HEK293 (cell line): ENCODE measurements around the gene SETD5.

Experiments used
- CTCF ChIA-PET: fragments of 350-600 bp; formaldehyde crosslinking; extraction: SDS; loops from one replicate; lab custom pipeline; 2021; ENCODE audit warnings: antibody characterized with exemption; lab: Yijun Ruan, JAX
- POLR2A ChIA-PET: fragments of 300-600 bp; formaldehyde crosslinking; extraction: SDS; loops from one replicate; lab custom pipeline; 2020; ENCODE audit warnings: antibody characterized with exemption, inconsistent platforms; lab: Yijun Ruan, JAX
- H3K27ac ChIP-seq: fragments of 200-500 bp; sonication (Bioruptor generic); 2 replicates; pipeline ENCODE4 v1.5.1; 2014; ENCODE audit warnings: low read depth, low read length, control low read depth, inconsistent platforms; ENCODE audit errors: extremely low read depth
- H3K36me3 ChIP-seq, 2 experiments: fragments of 200-500 bp in 1 of 2; sonication (Bioruptor generic) in 1 of 2; 1 replicate in 1 of 2; 2 replicates in 1 of 2; pipeline ENCODE4 v1.5.1; 2014 to 2017; ENCODE audit warnings: inconsistent platforms in 2 of 2, low read length in 2 of 2; ENCODE audit not compliant: control insufficient read depth in 2 of 2, insufficient read depth in 1 of 2
- H3K4me1 ChIP-seq: fragments of 200-500 bp; sonication (Bioruptor generic); 2 replicates; pipeline ENCODE4 v1.5.1; 2014; ENCODE audit warnings: mild to moderate bottlenecking, low read length, inconsistent platforms; ENCODE audit not compliant: control insufficient read depth, insufficient read depth
- H3K4me3 ChIP-seq: 2 replicates; pipeline ENCODE4 v1.5.1; 2011; ENCODE audit warnings: low read depth, mild to moderate bottlenecking, control low read depth, low read length, moderate library complexity
- H3K9me3 ChIP-seq: fragments of 200-500 bp; sonication (Bioruptor generic); 2 replicates; pipeline ENCODE4 v1.5.1; 2014; ENCODE audit warnings: low read depth, low read length, inconsistent platforms; ENCODE audit not compliant: control insufficient read depth, insufficient read depth
- GFI1B ChIP-seq: fragments of 450-650 bp; formaldehyde crosslinking; IDR thresholded peaks from 2 replicates; pipeline ENCODE4 v1.5.1; 2016; ENCODE audit warnings: missing biosample characterization, missing genetic modification characterization
- REPIN1 ChIP-seq: fragments of 450-650 bp; formaldehyde crosslinking; IDR thresholded peaks from 2 replicates; pipeline ENCODE4 v1.5.1; 2017; ENCODE audit warnings: missing biosample characterization, missing genetic modification characterization, low read depth
- SP7 ChIP-seq: fragments of 450-650 bp; formaldehyde crosslinking; IDR thresholded peaks from 2 replicates; pipeline ENCODE4 v1.5.1; 2016; ENCODE audit warnings: missing biosample characterization, missing genetic modification characterization
- ZBTB48 ChIP-seq: fragments of 450-650 bp; formaldehyde crosslinking; IDR thresholded peaks from 2 replicates; pipeline ENCODE4 v1.5.1; 2016; ENCODE audit warnings: missing biosample characterization, missing genetic modification characterization
- ZFP41 ChIP-seq: fragments of 450-650 bp; formaldehyde crosslinking; IDR thresholded peaks from 2 replicates; pipeline ENCODE4 v1.5.1; 2016; ENCODE audit warnings: missing biosample characterization, missing genetic modification characterization, borderline replicate concordance
- ZNF10 ChIP-seq: fragments of 450-650 bp; formaldehyde crosslinking; IDR thresholded peaks from 2 replicates; pipeline ENCODE4 v1.5.1; 2017; ENCODE audit warnings: missing biosample characterization, missing genetic modification characterization
- ZNF214 ChIP-seq: fragments of 450-650 bp; formaldehyde crosslinking; IDR thresholded peaks from 2 replicates; pipeline ENCODE4 v1.5.1; 2017; ENCODE audit warnings: missing biosample characterization, mild to moderate bottlenecking, missing genetic modification characterization, borderline replicate concordance
- ZNF311 ChIP-seq: fragments of 450-650 bp; formaldehyde crosslinking; IDR thresholded peaks from 2 replicates; pipeline ENCODE4 v1.5.1; 2017; ENCODE audit warnings: missing biosample characterization, missing genetic modification characterization, borderline replicate concordance
- ZNF394 ChIP-seq: fragments of 450-650 bp; formaldehyde crosslinking; IDR thresholded peaks from 2 replicates; pipeline ENCODE4 v1.5.1; 2016; ENCODE audit warnings: missing biosample characterization, missing genetic modification characterization, mild to moderate bottlenecking, moderate library complexity, borderline replicate concordance
- ZNF433 ChIP-seq: fragments of 450-650 bp; formaldehyde crosslinking; IDR thresholded peaks from 2 replicates; pipeline ENCODE4 v1.5.1; 2016; ENCODE audit warnings: missing biosample characterization, missing genetic modification characterization, low read depth
- ZNF473 ChIP-seq: fragments of 450-650 bp; formaldehyde crosslinking; IDR thresholded peaks from 2 replicates; pipeline ENCODE4 v1.5.1; 2017; ENCODE audit warnings: missing biosample characterization, missing genetic modification characterization
- ZNF548 ChIP-seq: fragments of 450-650 bp; formaldehyde crosslinking; IDR thresholded peaks from 2 replicates; pipeline ENCODE4 v1.5.1; 2016; ENCODE audit warnings: missing biosample characterization, missing genetic modification characterization
- ZNF561 ChIP-seq: fragments of 450-650 bp; IDR thresholded peaks from 2 replicates; pipeline ENCODE4 v1.5.1; 2018; ENCODE audit warnings: missing biosample characterization, missing genetic modification characterization, borderline replicate concordance
- ZNF571 ChIP-seq: fragments of 450-650 bp; formaldehyde crosslinking; IDR thresholded peaks from 2 replicates; pipeline ENCODE4 v1.5.0; 2017; ENCODE audit warnings: missing biosample characterization, missing genetic modification characterization
- ZNF610 ChIP-seq: fragments of 450-650 bp; formaldehyde crosslinking; IDR thresholded peaks from 2 replicates; pipeline ENCODE4 v1.5.1; 2016; ENCODE audit warnings: missing biosample characterization, missing genetic modification characterization, borderline replicate concordance
- ZNF624 ChIP-seq: fragments of 450-650 bp; formaldehyde crosslinking; IDR thresholded peaks from 2 replicates; pipeline ENCODE4 v1.5.1; 2017; ENCODE audit warnings: missing biosample characterization, missing genetic modification characterization
- ZNF626 ChIP-seq: fragments of 450-650 bp; sonication (Bioruptor Pico); formaldehyde crosslinking; IDR thresholded peaks from 2 replicates; pipeline ENCODE4 v1.5.1; 2018; ENCODE audit warnings: missing biosample characterization, missing genetic modification characterization, inconsistent platforms
- ZNF777 ChIP-seq: fragments of 450-650 bp; formaldehyde crosslinking; IDR thresholded peaks from 2 replicates; pipeline ENCODE4 v1.5.1; 2017; ENCODE audit warnings: missing biosample characterization, missing genetic modification characterization, borderline replicate concordance
- ZNF785 ChIP-seq: fragments of 450-650 bp; formaldehyde crosslinking; IDR thresholded peaks from 2 replicates; pipeline ENCODE4 v1.5.1; 2016; ENCODE audit warnings: missing biosample characterization, missing genetic modification characterization
- ZNF791 ChIP-seq: fragments of 450-650 bp; formaldehyde crosslinking; IDR thresholded peaks from 2 replicates; pipeline ENCODE4 v1.5.1; 2016; ENCODE audit warnings: missing biosample characterization, missing genetic modification characterization
- TF ChIP-seq, protein P1 (sequence below): fragments of 450-650 bp; formaldehyde crosslinking; IDR thresholded peaks from 2 replicates; pipeline ENCODE4 v1.5.1; 2016; ENCODE audit warnings: missing biosample characterization, missing genetic modification characterization
- TF ChIP-seq, protein P2 (sequence below): fragments of 450-650 bp; formaldehyde crosslinking; IDR thresholded peaks from 2 replicates; pipeline ENCODE4 v1.5.1; 2016; ENCODE audit warnings: missing biosample characterization, missing genetic modification characterization, low read depth
- TF ChIP-seq, protein P3 (sequence below): fragments of 450-650 bp; formaldehyde crosslinking; IDR thresholded peaks from 2 replicates; pipeline ENCODE4 v1.5.1; 2016; ENCODE audit warnings: missing biosample characterization, missing genetic modification characterization

SETD5 gene

DNA sequence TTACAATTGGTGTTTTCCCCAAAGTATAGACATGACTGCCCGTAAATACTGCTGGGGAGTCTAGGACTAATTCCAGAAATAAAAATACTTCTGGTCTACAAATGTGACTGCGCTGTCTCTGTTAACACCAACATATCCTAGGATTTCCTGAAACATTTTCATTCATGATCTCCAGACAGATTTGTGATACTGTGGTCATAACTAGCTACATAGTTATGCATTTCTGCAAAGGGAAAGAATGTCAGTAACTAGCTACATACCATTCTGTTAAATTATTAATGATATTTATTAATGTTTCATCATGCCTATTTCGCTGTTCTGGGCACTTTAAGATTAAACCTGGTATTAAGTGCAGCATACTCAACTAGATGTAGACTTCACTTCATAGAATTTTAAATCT, 33.3 kb downstream of the SETD5 start:
- no peak overlapping the region for H3K27ac ChIP-seq
- CTCF ChIA-PET: interaction anchor here (0.6 kb wide), 1 partner anchor 71 kb away, joined by 3 read pairs; no protein-coding TSS in a partner anchor
- POLR2A ChIA-PET: interaction anchor here (0.8 kb wide), 1 partner anchor 34 kb away, joined by 5 read pairs; no protein-coding TSS in a partner anchor
- H3K4me3 ChIP-seq: no peak overlapping the region
- peaks cover 88 to 96% of the 10 kb centered on the region in 2 experiments for H3K36me3 ChIP-seq
- no peaks in the 10 kb centered on the region for H3K4me1 ChIP-seq
- no peaks in the 10 kb centered on the region for H3K9me3 ChIP-seq
- TF ChIP-seq ZNF571 (tag by site-specific recombination): no peak
- TF ChIP-seq ZNF394 (tag by site-specific recombination): no peak
- TF ChIP-seq ZNF791 (tag by site-specific recombination): no peak
- TF ChIP-seq ZNF473 (tag by site-specific recombination): no peak
- TF ChIP-seq ZNF10: no peak
- TF ChIP-seq ZBTB48 (tag by site-specific recombination): no peak
- TF ChIP-seq ZNF561 (tag by site-specific recombination): no peak

DNA sequence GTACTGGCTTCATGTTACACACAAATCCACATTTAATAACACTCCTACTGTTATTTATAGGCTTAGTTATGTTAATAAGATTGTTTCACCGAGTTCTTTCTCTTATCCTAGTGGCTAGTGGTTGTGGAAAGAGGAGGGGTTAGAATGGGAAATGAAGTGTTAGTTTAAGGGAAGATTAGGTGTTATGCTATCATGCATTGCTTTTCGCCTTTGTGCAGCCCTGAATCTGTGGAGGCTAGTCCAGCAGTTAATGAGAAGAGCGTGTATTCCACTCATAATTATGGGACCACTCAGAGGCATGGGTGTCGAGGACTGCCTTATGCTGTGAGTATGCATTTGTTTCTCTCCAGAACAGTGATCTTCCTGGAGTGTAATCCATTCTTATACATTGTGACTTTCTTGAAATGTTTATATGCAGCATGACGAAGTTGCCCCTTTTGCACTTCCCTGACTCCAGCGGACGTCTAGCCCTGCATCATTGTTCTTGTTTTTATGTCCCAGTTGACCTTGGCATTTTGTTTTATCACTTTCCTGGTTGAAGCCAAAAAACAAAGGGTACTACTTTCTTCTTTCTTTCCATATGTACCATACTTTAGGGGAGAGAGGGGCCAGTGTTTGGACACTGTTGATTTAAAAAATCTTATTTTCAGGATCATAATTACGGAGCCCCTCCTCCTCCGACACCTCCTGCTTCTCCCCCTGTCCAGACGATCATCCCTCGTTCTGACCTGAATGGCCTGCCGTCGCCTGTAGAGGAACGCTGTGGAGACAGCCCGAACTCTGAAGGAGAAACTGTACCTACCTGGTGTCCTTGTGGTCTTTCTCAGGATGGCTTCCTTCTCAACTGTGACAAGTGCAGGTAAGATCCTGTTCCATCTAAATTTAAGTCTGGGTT, 36.5 kb downstream of the SETD5 start:
- CTCF ChIA-PET: interaction anchor here (0.9 kb wide), 2 partner anchors 11 to 82 kb away, joined by 3 to 4 read pairs; no protein-coding TSS in a partner anchor
- Histone ChIP-seq H3K4me1 (0 out of 2 replicates have a peak, but pooled peaks cover 3% of the 10 kb centered on the region), H3K4me3 (no peak overlapping the region), H3K27ac (no peak overlapping the region), H3K9me3 (no peaks in the 10 kb centered on the region), H3K36me3 (peaks cover 71 to 99% of the 10 kb centered on the region in 2 experiments)
- POLR2A ChIA-PET: no interaction called here
- TF ChIP-seq REPIN1 (tag by site-specific recombination): no peak
- no peak for TF ChIP-seq ZNF626 (tag by site-specific recombination)
- no peak for TF ChIP-seq ZNF777 (tag by site-specific recombination)
- no peak for TF ChIP-seq GFI1B (tag by site-specific recombination)
- TF ChIP-seq ZFP41: no peak
- TF ChIP-seq ZNF311: no peak
- no peak for TF ChIP-seq ZNF433 (tag by site-specific recombination)
- TF ChIP-seq SP7 (tag by site-specific recombination): no peak
- TF ChIP-seq, protein P1, sequence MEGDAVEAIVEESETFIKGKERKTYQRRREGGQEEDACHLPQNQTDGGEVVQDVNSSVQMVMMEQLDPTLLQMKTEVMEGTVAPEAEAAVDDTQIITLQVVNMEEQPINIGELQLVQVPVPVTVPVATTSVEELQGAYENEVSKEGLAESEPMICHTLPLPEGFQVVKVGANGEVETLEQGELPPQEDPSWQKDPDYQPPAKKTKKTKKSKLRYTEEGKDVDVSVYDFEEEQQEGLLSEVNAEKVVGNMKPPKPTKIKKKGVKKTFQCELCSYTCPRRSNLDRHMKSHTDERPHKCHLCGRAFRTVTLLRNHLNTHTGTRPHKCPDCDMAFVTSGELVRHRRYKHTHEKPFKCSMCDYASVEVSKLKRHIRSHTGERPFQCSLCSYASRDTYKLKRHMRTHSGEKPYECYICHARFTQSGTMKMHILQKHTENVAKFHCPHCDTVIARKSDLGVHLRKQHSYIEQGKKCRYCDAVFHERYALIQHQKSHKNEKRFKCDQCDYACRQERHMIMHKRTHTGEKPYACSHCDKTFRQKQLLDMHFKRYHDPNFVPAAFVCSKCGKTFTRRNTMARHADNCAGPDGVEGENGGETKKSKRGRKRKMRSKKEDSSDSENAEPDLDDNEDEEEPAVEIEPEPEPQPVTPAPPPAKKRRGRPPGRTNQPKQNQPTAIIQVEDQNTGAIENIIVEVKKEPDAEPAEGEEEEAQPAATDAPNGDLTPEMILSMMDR: no peak
- TF ChIP-seq ZNF548 (tag by site-specific recombination): no peak
- TF ChIP-seq ZNF624: no peak
- TF ChIP-seq ZNF785 (tag by site-specific recombination): no peak
- TF ChIP-seq ZNF214 (tag by site-specific recombination): no peak
- TF ChIP-seq, protein P2, sequence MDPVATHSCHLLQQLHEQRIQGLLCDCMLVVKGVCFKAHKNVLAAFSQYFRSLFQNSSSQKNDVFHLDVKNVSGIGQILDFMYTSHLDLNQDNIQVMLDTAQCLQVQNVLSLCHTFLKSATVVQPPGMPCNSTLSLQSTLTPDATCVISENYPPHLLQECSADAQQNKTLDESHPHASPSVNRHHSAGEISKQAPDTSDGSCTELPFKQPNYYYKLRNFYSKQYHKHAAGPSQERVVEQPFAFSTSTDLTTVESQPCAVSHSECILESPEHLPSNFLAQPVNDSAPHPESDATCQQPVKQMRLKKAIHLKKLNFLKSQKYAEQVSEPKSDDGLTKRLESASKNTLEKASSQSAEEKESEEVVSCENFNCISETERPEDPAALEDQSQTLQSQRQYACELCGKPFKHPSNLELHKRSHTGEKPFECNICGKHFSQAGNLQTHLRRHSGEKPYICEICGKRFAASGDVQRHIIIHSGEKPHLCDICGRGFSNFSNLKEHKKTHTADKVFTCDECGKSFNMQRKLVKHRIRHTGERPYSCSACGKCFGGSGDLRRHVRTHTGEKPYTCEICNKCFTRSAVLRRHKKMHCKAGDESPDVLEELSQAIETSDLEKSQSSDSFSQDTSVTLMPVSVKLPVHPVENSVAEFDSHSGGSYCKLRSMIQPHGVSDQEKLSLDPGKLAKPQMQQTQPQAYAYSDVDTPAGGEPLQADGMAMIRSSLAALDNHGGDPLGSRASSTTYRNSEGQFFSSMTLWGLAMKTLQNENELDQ: no peak
- TF ChIP-seq ZNF610 (tag by site-specific recombination): no peak
- TF ChIP-seq, protein P3, sequence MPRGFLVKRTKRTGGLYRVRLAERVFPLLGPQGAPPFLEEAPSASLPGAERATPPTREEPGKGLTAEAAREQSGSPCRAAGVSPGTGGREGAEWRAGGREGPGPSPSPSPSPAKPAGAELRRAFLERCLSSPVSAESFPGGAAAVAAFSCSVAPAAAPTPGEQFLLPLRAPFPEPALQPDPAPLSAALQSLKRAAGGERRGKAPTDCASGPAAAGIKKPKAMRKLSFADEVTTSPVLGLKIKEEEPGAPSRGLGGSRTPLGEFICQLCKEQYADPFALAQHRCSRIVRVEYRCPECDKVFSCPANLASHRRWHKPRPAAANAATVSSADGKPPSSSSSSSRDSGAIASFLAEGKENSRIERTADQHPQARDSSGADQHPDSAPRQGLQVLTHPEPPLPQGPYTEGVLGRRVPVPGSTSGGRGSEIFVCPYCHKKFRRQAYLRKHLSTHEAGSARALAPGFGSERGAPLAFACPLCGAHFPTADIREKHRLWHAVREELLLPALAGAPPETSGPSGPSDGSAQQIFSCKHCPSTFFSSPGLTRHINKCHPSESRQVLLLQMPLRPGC (tag by site-specific recombination): no peak
- TF ChIP-seq, all 188 proteins: peak for 0
